Fibroblast of upper back skin (primary cell): Measurements from ENCODE around the gene POLR2J3.
"Not testable (repeated sequence)": the region's sequence is repeated elsewhere in the genome, so short reads cannot be mapped to it uniquely, and the experiment has no call there.

ENCODE experiments used
- DNase-seq: peaks from one replicate; pipeline ENCODE4 v3.0.0-alpha.2; 2013

POLR2J3 gene

DNA sequence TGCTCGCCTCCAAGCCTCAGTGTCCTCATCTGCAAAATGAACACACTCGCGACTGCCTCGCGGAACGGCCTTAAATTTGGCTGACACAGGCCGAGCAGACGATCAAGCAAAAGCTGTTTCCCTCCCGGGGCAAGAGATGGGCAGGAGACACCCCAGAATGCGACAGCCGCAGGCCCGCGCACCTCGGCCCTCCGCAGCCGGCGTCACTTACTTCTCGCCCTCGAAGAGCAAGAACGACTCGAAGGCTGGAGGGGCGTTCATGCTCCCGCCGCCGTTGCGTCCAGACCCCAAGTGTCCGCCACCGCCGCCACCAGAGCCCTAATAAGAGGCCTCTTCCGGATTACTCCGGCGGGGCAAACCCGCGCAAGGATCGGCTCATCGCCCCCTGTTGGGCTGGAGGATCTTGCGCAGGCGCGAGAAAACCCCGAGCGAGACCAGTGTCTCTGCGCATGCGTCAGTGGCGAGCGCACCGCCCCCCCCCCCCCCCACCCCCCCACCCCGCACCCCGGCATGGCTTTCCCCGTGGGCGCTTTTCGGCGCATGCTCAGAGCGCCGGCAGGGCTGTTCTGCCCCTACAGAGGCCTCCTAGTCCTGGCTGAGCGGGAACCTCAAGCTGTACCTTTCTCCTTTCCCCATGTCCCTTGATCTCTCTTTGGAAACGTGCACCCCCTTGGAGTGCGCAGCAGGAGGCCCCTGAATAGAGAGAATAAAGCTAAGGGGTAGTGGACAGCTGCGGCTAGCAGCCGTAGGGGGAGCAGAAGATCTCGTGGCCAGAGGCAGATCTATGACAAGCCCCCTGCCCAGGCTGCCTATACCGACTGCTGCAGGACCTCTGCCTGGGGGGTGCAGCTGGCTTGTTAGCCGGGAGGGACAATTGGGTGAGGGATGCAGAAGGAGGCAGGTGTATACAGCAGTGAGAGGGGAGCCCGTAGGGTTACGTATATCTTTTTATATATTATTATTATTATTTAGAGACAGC, at the start of gene POLR2J3:
Gene POLR2J3, minus strand, starts transcription at position 323 of the 979 bp plus-strand sequence. Its CDS starts 62 bp downstream, at position 261.
- DNase-seq: peak; percentile 91

DNA sequence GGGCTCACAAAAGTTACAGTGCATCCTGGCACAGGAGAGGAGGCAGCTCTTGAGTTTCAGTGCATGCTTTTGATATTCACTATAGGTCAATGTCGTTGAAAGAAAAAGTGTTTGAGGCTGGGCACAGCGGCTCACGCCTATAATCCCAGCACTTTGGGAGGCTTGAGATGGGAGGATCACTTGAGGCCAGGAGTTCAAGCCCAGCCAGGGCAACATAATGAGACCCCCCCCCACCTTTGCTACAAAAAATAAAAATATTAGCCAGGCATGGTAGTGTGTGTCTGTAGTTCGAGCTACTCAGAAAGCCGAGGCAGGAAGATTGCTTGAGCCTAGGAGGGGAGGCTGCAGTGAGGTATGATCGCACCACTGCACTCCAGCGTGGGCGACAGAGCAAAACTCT, 45.7 kb upstream of the POLR2J3 start:
- DNase-seq: not testable (repeated sequence)

DNA sequence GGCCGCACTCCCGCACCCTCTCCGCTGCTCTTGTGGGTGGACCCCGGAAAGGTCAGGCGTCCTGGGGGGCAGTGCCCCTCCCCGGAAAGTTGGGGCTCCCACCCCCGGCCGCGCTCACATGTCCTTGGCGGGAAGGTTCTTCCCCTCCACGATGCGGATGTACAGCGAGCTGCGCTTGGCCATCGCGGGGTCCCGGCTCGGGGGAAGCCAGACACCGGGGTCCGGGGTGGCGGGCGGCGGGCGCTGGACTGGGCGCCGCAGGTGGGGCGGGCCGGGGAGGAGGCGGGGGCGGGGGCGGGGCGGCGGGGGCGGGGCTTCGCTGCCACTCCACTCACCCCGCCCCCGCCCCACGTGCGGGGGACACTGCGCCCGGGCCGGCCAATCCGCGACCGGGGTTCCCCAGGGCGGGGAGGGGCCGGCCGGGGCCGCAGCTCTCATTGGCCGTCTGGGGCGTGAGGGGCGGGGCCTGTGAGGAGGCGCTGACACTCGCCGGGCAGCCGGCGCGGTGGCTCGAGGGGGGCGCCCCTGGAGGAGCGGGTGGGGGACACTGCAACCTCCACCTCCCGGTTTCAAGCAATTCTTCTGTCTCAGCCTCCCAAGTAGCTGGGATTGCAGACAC, 44.2 kb upstream of the POLR2J3 start, which contains the start of gene RASA4:
Gene RASA4, minus strand, starts transcription at position 250 of the 619 bp plus-strand sequence. Its CDS starts 67 bp downstream, at position 183.
- not testable (repeated sequence) for DNase-seq

DNA sequence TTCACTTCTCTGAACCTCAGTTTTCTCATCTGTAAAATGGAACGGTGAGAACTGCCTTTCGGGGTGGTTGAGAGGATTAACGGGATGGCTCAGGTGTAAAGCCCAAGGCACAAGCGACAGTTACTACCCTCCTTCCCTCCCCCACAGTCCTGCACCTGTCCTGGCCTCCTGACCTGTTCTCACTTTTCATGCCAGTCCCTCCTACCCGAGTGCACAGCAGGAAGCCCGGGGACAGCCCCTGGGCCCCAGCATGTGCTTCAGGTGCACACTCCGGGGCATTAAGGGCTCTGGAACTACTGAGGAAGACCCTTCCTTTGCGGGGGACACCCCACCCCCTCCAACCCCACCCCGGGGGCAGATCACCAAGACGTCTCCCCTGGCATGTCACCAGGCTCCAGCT, 43.5 kb upstream of the POLR2J3 start:
- not testable (repeated sequence) for DNase-seq

DNA sequence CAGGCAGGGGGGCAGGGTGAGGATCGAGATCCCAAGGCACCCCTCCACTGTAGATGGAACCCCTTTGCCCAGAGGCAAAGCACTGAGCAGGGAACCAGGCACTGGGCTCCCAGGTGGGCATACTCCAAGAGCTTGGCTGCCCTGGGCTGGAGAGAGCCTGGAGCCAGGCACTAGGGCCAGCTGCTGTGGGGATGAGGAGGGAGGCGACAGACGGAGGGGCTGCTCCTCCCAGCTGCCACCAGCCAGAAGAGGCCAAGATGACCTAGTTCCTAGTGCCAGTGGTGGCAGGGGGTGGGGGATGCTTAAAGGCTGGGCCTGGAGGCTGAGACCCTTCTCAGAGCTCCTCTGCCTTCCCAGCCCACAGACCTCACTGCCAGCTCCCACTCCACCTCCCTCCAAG, 42.5 kb upstream of the POLR2J3 start:
- not testable (repeated sequence) for DNase-seq

DNA sequence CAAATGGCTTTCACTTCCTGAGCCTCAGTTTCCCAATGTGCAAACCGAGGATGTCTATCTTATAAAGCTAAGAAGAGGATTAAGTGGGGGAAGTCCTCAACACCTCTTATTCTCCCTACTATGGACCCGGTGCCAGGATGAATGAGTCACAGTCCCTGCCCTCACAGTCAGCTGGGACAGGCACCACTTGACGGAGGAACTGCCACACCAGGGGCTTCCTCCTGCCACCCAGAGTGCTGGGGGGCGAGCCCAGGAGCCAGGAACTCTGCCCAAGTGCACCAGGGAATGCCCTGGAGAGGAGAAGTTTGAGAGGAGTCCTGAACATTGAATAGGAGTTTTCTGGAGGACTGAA, 41.9 kb upstream of the POLR2J3 start:
- DNase-seq: not testable (repeated sequence)

DNA sequence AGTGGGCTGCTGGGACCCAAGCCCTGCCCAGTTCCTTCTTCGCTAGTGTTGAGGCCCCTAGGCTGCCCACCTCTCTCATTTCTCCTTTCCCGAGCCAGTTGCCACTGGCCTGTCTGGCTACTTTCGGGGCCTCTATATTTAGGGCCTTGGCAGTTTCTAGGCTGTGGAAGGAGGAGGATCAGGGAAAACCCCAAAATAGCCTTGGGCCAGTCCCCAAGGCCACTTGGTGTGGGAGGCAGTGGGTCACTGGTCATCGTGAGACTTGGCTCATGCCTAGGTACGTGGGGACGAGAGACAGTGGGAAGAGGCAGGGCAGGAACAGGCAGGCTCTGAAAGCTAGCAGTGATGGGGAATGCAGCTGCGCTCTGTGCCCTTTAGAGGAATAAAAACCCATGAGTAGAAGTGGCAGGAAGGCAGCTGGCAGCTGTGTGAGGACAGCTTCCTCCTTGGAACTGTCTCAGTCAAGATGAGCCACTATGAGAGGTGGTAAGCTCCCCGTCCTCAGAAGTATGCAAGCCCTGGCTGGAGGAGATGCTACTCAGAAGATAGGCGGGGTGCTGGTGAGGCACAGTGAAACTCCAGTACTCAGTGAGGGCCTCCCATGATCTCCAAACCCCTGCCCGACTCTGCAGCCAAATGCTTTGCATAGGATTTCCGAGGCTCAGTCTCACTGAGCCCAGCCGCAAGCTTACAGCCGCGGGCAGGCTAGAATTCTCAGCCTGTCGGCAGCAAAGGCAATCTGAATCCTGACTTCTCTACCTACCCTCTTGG, 41.4 kb upstream of the POLR2J3 start:
- not testable (repeated sequence) for DNase-seq

DNA sequence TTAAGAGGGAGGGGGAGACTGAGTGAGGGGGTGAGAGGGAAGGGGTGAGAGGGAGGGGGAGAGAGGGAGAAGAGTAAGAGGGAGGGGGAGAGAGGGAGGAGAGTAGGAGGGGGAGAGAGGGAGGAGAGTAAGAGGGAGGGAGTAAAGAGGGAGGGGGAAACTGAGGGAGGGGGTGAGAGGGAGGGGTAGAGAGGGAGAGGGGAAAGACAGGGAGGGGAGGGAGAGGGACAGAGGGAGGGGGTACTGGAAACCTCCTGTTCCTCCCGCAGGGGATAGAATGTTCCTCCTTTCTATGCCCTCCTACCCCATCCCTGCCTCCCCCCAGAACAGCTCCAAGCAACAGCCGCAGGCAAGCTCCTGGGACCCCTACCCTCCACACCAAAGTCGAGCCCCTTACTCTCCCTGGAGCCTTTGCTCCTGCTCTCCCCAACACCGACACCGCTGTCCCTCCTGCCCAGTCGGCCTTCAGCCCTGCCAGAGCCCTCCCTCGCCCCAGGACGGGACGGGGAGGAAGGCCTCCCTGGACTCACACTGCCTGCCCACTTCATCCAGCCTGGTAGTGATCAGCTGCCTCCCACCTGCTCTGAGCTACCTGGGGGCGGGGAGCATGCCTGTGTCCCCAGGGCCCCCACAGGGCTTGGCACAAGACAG, 39.4 kb upstream of the POLR2J3 start:
- DNase-seq: peak; percentile 11

DNA sequence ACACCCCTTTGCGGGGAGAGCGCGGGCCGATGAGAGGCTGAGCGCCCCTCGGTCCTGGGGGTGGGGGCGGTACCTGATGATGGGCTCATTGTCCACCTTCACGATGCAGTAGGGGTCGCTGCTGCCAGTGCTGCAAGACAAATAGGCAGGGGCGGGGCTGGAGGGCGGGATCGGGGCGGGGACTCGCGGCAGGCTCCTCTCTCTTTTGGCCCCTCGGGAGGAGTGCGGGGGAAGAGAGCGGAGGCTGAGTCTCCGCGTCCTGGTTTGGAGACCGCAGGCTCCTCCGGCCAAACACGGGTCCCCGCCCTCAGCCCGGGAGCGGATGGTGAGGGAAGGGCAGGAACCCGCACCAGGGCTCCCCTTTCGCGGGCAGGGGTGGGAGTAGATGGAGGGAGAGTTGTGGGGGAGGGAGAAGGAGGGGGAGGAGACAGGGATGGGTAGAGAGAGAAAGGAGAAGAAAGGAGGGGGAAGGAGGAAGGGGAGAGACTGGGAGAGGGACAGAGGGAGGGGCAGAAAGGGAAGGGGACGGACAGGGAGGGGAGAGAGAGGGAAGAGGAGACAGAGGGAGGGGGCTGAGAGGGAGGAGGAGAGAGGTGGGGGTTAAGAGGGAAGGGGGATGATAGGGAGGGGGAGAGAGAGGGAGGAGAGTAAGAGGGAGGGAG, 38.8 kb upstream of the POLR2J3 start:
- DNase-seq: not testable (repeated sequence)

DNA sequence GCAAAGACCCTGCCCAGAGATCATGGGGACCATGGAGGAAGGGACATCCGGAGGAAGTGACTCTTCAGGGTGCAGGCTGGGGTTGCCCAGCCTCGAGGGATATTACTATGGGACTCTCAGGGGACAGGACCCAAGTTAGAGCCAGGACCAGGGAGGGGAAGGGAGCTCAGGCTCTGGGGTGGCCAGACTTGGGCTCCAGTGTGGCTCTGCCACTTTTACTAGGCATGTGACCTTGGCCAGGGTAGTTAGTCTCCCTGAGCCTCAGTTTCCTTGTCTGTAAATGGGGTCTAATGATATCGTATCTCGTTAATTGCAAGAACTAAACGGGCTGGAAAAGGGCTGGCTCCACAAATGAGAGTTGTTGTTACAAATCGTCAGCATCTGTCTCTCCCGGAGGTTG, 38.1 kb upstream of the POLR2J3 start:
- DNase-seq: not testable (repeated sequence)

DNA sequence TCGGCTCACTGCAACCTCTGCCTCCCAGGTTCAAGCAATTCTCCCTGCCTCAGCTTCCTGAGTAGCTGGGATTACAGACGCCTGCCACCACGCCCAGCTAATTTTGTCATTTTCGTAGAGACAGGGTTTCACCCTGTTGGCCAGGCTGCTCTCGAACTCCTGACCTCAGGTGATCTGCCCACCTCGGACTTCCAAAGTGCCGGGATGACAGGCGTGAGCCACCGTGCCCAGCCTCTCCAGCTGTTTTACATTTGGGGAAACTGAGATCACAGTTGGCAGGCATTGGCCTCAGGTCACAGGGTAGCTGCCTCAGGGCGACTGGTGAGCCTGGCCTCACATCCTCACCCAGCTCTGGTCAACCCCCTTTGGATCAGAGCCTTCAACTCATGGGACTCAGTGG, 37.4 kb upstream of the POLR2J3 start:
- not testable (repeated sequence) for DNase-seq

DNA sequence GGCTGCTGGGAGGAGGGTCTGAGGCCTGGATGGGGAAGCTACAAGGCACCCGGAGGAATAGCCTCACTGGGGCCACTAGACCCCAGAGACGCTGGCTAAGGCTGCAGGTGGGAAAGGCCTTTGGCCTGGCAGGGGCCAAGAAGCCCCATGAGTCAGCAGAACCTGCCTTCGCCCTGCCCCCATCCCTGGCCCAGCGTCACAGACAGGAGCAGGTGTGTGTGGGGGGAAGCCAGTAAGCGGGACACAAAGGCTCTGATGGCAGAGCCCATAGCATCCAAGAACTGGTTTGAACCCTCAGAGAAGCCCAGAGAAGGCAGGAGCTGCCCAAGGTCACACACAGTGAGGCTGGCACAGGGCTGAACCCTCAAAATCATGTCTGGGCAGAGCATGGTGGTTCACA, 34.5 kb upstream of the POLR2J3 start:
- not testable (repeated sequence) for DNase-seq

DNA sequence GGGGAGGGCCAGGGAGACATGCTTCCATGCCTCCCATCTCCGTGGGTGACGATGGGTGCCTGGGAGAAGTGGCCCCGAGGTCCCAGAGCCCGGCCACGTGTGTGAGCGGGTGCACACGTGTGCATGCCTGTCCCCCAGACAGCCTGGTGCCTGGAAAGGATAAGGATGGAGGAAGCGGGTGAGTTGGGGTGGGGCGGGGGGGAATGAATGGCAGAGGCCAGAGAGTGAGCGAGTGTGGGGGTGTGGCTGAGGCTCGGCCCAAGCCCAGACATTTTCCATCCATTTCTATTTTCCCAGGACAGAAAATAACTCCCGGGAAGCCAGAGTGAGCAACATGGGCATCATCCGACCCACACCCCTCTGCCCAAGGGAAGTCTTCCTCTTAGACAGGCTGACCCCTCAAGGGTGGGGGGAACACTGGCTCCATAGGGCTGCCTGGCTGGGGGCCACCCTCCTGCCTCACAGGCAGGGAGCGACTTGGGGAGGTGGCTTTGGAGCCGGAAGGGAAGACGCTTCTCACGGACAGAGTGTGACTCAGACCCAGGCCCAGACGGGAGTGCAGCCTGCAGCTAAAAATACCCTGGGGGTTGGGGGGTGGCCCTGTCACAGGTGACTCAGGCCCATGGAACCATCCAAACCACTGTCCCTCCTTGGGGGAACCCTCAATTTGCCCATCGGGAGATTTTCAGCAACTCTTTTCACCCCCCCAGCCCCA, 32.2 kb upstream of the POLR2J3 start:
- DNase-seq: not testable (repeated sequence)

DNA sequence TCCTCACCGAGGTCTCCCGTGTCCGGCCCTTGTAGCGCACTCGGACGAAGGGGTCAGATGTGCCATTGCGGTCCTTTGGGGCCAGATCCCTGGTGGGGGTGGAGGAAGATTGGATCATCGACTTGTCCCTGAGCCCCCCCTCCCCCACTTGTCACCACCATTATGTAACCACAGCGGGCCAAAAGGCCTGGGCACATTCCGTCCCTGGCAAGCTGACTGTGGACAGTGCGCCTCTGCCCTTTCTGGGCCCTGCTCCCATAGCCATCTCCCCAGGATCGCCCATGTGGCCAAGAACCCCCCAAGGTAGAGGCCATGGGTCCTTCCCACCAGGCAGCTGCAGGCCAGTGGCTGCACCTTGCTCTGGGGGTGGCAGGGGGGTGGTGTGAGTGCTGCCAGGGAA, 29.9 kb upstream of the POLR2J3 start:
- not testable (repeated sequence) for DNase-seq

DNA sequence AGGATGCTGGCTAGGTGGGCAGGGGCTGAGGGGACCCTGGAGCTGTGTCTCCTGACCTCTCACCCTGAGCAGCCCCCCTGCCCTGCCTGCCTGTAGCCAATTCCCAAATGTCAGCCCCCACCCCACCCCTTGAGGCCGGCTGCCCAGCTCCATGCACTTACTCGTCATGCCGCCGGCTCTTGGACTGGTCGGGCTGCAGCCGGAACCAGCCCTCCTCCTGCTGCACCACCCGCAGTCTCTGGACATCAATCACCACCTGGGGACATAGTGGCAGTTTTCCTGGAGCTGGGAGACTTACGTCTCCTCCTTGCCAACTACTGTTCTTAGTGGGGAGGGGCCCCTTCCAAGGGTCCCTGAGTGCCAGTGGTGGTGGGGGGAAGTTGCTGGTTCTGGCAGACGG, 27.3 kb upstream of the POLR2J3 start:
- not testable (repeated sequence) for DNase-seq

DNA sequence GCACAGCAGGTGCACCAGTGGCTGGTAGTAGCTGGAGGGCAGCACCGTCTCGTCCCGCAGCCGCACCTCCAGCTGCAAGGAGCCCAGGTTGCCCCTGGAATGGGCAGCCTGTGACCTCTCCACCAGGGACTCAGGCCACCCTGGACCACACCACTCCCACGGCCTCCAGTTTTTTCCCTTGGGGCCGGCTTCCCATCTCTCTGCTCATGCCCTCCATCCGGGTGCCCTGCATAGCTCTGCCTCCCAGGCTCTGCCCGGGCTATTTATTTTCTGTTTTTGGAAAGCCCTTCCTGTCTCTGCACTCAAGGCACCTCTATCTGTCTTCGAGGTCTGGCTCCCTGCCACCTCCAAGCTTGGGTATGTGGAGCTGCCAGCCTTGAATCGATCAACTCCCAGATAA, 23.7 kb upstream of the POLR2J3 start:
- DNase-seq: not testable (repeated sequence)

DNA sequence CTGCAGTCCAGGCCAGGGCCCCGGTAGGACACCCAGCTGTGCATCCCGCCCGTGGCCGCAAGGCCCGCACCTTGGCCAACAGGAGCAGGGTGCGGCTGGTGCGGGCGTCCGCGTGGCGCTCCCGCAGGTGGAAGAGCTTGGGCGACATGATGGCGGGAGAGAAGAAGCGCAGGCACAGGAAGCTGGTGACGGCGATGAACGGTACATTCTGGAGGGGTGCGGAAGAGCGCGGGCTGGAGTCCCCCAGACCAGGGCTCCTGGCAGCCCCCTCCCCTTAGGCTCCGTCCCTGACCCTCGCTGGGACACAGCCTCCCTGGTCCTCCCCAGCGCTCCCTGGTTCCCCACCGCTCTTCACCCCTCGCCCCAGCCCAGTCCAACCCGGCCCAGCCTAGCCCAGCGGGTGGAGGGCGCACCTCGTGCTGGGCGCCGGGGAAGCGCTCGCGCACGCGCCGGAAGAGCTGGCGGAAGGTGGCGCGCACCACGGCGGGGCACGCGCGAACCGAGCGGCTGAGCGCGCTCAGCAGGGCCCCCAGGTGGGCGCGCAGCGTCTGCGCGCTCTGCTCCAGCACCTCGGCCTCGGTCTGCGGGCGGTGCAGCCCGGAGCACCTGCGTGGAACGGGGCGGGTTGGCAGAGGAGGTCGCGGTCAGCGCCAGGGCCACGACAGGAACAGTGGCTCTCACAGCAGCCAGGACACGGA, 21.4 kb upstream of the POLR2J3 start:
- not testable (repeated sequence) for DNase-seq

DNA sequence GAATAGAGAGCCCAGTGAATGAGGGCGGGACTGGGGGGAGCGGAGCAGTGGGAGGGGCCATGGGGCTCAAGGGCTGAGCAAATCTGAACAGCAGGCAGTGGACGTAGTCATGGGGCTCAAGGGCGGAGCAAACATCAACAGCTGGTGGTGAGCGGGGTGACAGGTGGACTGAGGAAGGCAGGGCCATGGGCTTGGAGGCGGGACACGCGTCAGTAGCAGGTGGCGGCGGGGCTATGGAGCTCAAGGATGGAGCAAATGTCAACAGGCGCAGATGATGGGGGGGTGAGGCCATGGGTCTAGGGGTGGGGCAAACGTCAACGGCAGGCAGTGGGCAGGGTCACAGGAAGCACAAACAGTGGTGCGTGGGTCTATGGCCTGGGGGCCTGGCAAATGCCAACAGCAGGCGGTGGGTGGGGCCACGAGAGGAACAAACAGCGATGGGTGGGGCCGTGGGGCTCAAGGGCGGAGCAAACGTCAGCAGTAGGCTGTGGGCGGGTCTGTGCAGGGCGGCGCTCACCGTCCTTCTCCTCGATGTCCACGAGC, 20.2 kb upstream of the POLR2J3 start:
- DNase-seq: not testable (repeated sequence)

DNA sequence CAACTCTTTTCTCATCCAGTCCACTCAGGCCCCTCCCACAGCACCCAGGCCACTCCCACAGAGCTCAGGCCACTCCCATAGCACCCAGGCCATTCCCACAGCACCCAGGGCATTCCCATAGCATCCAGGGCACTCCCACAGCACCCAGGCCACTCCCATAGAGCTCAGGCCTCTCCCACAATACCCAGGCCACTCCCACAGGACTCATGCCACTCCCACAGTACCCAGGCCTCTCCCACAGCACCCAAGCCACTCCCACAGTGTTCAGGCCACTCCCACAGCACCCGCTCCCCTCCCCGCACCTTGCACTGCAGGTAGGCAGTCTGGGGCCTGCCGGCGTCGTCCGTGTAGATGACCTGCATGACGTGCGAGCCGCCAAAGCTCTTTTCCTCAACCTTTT, 17.5 kb upstream of the POLR2J3 start:
- DNase-seq: not testable (repeated sequence)

DNA sequence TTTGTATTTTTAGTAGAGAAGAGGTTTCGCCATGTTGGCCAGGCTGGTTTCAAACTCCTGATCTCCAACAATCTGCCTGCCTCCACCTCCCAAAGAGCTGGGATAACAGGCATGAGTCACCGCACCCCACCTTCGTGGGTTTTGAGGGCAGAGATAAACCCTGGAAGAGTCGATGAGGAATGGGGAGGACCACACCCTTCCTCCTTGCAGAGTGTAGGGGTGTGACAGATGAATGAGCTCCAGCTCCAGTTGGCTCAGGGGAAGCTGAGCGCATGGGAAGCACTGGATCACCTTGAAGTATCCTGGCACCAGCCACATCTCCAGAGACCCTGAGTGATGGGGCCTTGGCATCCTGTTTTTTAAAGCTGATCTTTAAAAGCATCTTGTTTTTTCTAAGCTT, 11.1 kb upstream of the POLR2J3 start:
- not testable (repeated sequence) for DNase-seq
